GM12878 (cell line): Measurements from ENCODE around the gene CMAS.

Experiments
- HDAC2 ChIP-seq: fragments of 200-600 bp; sonication (generic); IDR thresholded peaks from 2 replicates; pipeline ENCODE4 v1.6.1; 2017
- TF ChIP-seq, protein P1 (sequence below): IDR thresholded peaks from 2 replicates; pipeline ENCODE4 v1.6.1; 2012; ENCODE audit warnings: mild to moderate bottlenecking, low read depth, low read length

- TF ChIP-seq HDAC2: no peak
- TF ChIP-seq, protein P1, sequence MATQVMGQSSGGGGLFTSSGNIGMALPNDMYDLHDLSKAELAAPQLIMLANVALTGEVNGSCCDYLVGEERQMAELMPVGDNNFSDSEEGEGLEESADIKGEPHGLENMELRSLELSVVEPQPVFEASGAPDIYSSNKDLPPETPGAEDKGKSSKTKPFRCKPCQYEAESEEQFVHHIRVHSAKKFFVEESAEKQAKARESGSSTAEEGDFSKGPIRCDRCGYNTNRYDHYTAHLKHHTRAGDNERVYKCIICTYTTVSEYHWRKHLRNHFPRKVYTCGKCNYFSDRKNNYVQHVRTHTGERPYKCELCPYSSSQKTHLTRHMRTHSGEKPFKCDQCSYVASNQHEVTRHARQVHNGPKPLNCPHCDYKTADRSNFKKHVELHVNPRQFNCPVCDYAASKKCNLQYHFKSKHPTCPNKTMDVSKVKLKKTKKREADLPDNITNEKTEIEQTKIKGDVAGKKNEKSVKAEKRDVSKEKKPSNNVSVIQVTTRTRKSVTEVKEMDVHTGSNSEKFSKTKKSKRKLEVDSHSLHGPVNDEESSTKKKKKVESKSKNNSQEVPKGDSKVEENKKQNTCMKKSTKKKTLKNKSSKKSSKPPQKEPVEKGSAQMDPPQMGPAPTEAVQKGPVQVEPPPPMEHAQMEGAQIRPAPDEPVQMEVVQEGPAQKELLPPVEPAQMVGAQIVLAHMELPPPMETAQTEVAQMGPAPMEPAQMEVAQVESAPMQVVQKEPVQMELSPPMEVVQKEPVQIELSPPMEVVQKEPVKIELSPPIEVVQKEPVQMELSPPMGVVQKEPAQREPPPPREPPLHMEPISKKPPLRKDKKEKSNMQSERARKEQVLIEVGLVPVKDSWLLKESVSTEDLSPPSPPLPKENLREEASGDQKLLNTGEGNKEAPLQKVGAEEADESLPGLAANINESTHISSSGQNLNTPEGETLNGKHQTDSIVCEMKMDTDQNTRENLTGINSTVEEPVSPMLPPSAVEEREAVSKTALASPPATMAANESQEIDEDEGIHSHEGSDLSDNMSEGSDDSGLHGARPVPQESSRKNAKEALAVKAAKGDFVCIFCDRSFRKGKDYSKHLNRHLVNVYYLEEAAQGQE: no peak
Observed at GRCh38 chr12:22101749-22102243, 55.8 kb downstream of the CMAS start.
